GM18526 (cell line): Measurements from ENCODE around the gene MAN1B1.
A peak's percentile ranks its signal among the peaks of the same experiment; 100 is the strongest.

ENCODE experiments used
- POLR2A ChIP-seq: IDR thresholded peaks from 3 replicates; pipeline ENCODE4 v1.6.1; 2011; ENCODE audit not compliant: insufficient read length; ENCODE audit errors: extremely low read depth

Gene MAN1B1

DNA sequence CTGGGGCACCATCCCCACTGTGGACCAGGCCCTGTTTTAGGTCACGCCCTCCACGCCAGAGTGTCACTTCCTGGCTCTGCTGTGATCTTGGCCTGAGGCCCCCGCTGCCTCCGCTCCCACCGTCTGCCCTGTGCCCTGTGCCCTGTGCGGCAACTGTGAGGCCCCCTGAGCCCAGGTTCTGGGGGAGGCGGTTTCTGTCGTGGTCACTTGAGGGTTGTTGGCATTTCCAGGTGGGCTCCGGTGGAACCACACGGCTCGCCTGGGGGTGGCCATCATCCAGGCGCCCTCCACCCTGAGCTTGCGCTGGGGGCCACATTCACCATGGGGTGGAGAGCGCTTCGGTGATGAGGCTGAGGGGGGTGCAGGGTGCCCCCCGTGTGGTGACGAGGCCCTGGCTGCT is 21.2 kb downstream of the MAN1B1 start:
- no peak for TF ChIP-seq POLR2A

DNA sequence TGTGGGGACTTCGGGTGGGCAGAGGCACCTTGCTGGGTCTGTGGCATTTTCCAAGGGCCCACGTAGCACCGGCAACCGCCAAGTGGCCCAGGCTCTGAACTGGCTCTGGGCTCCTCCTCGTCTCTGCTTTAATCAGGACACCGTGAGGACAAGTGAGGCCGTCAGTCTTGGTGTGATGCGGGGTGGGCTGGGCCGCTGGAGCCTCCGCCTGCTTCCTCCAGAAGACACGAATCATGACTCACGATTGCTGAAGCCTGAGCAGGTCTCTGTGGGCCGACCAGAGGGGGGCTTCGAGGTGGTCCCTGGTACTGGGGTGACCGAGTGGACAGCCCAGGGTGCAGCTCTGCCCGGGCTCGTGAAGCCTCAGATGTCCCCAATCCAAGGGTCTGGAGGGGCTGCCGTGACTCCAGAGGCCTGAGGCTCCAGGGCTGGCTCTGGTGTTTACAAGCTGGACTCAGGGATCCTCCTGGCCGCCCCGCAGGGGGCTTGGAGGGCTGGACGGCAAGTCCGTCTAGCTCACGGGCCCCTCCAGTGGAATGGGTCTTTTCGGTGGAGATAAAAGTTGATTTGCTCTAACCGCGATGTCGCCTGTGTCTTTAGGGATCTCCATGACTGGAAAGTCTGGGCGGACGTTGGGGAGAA is 21.9 kb downstream of the MAN1B1 start:
- TF ChIP-seq POLR2A = no peak

DNA sequence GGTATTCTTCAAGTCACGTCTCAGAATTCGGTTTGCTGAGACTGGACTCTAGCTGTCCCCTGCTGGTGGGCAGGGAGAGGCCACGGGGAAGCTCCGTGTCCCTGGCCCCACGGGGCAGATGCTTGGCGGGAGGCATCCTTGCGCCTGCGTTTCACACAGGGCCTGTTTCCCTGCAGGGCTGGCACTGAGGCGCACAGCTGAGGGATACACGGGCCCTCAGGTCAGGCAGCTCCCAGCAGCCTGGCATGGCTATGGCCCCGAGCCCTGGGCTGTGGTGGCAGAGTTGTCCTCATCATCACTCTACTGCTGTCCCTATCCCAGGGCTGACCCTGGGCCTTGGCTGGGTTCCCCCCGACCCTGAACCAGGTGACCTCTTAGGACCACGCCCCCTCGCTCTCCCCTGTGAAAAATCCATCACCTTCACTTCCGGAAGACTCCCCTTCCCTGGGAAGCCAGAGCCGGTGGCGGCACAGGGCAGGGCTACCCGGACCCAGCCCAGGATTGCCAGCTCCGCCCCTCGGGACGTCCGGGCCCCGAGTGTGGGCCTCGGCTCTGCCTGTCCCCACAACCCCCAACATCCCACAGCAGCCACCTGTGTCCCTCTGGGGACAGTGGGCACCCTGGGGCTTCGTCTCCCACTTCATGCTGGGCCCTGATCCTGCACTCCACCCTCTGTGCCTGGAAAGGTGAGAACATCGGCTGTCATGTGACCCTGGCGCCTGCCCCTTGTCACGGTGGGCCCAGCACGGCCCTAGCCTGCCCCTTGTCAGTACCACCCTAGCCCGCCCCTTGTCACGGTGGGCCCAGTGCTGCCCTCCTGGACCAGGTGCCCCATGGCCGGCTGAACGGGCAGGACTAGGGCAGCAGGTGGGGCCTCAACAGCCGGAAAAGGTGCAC is 22.7 kb downstream of the MAN1B1 start:
- no peak for TF ChIP-seq POLR2A

DNA sequence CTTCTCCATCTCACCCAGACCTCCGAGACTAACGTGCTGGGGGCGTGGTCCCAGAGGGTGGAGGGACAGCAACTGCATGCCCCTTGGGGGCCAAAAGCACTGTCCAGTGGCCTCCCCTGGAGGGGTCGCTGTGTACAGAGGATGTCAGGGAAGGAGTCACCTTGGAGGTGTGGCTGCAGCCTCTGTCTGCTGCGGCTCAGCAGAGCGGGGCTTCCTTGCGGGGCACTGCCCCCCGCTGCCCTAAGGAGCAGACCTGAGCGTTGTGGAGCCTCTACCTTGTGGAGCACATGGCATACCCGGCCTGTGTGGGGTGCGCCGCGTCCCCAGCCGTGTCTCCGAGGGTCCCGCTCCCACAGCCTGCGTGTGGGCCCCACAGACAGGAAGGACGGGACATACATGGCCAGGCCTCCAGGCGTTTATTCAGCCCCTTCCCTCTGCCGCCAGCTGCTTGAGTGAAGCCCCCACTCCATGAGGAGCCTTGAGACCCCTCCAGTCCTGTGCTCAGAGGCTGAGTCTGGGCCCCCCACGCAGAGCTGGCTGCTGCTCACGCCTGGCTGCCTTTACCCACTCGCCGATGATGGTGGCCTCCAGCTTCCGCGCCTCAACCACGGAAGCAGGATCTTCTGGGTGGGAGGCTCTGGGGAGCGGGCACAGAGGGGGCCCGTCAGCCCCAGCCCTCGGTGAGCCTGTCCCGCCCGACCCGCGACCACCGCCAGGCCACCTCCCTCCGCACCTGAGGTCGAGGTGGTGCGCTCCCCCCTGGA is 23.5 kb downstream of the MAN1B1 start:
- TF ChIP-seq POLR2A = no peak

DNA sequence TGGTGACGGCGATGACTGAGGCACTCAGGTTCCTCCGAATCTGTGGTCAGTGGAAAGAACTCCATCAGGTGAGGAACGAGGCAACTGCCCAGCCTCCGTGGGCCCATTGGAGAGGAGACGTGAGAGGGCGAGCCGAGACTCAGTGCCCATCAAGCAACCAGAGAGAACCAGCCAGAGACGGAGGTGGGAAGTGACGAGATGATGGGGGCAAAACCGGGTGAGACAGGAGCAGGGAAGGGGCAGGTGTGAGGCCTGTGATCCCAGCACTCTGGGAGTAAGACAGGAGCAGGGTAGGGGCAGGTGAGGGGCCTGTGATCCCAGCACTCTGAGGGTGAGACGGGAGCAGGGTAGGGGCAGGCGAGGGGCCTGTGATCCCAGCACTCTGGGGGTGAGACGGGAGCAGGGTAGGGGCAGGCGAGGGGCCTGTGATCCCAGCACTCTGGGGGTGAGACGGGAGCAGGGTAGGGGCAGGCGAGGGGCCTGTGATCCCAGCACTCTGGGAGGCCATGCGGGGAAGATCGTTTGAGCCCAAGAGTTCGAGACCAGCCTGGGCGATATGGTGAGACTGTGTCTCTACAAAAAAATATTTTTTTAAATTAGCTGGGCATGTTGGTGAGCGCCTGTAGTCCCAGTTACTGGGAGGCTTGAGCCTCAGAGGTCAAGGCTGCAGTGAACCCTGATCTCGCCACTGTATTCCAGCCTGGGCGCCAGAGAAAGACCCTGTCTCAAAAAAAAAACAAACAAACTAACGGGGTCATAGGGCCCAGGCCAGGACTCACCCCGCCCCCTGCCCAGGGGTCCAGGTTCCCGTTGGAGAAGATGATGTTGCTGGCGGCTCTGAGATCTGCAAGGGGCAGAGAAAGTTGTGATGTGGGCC is 24.4 kb downstream of the MAN1B1 start:
- no peak for TF ChIP-seq POLR2A

DNA sequence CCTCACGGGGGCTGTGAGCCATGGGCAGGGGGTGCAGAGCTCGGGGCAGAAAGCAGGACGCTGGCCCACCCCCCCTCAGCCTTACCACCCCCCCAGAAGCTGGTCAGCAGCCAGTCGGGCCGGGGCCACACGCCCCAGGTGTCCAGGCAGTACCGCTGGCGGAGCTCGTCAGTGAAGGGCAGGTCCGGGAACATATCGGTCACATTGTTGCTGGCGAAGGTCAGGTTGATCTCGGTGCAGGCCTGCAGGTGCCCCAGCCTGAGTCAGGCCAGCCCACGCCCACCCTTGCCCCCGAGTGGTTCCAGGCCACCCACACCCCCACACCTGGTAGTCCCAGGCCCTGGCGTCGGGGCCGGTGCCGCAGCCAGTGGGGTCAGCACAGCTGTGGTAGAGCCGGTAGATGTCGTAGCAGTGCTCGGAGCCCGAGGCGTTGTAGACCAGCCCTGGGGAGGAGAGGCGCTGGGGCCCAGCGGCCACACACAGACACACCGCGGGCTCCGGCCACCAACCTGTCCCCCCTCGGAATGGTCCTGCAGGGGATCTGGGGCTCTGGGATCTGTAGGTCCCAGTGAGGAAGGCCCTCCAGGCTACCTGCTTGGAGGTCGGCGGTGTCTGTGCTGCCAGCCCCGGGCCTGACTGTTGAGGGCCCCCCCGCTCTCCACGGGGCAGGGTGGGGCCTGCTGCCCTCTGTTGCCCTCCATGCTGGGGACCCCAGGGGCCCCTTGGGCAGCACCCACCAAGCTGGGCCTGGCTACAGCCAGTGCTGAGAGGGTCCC is 25.2 kb downstream of the MAN1B1 start:
- TF ChIP-seq POLR2A = no peak

DNA sequence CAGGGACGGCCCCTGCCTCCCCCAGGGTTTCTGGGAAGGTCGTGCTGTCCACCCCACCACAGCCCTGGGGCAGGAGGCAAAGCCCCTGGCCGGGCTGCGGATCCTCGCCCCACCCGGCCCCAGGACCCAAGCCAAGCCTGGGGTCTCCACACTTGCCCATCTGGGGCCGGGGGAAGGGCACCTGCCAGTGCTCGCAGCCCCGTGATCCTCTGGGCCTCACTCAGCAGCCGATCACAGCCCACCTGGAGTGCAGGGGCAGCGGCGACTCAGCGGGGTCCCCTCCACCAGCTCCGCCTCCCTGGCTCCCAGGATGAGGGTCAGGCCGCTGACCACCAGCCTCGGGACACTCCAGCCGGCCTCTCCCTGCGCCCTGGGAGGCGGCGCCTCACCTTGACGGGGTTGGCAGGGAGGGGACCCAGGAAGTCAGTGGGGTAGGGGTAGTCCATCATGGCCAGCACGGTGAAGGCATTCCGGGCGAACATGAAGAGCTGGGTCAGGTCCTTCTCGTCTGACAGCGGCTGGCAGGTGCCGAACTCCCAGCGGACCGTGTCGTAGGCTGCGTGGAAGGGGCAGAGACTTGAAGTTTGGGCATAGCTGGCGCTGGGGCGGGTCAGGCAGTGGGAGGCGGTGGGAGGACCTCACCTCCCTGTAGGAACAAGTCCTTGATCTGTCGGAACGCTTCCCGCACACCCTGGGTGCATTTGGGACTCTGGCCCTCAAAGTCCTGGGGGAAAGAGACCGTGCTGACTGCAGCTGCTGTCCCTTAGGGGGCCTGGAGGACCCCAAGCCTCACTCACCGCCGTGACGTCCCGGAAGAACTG is 26.0 kb downstream of the MAN1B1 start:
- TF ChIP-seq POLR2A = no peak

DNA sequence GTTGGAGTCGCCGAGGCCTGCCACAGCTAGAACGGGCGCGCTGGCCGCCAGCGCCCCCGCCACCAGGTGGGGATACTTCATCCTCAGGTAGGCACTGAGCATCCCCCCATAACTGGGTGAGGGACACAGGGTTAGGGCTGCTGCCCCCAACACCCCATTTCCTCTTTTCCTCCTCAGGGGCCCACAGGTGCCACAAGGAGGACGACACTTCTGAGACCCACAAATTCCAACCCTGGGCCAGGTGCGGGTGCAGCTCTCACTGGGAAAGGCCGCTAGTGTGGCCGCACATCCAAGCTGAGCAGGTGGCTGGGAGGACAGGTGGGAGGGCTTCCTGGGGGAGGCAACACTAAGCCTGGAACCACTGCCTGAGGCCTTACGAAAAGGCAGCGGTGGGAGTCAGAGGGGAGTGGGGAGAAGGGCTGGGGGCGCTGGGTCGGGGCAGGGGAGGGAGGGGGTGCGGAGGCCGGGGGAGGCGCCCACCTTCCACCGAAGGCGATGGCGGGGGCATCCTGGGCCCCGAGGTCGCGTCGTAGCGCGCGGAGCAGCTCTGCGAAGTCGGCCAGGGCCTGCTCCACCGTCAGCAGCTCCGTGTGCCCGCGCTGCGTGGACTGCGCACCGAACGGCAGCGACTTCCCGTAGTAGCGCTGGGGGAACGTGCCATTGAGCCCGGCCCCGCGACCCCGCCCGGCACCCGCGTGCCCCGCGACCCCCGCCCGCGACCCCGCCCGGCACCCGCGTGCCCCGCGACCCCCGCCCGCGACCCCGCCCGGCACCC is 26.8 kb downstream of the MAN1B1 start:
- no peak for TF ChIP-seq POLR2A

DNA sequence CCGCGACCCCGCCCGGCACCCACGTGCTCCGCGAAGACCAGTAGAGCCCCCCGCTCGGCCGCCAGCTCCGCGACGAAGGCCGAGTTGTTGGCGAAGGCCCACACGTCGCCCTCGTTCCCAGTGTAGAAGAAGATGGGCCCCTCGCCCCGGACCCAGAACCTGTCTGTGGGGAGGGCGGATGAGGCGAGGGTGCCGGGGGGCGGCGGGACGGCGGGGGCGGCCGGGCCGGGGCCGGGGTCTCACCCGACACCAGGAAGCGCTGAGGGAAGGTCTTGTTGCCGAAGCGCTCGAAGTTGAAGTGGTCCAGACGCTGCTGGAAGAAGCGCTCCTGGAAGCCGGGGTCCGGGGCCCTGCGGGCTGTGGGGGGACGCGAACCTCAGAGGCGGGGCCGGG is 27.4 kb downstream of the MAN1B1 start:
- no peak for TF ChIP-seq POLR2A

DNA sequence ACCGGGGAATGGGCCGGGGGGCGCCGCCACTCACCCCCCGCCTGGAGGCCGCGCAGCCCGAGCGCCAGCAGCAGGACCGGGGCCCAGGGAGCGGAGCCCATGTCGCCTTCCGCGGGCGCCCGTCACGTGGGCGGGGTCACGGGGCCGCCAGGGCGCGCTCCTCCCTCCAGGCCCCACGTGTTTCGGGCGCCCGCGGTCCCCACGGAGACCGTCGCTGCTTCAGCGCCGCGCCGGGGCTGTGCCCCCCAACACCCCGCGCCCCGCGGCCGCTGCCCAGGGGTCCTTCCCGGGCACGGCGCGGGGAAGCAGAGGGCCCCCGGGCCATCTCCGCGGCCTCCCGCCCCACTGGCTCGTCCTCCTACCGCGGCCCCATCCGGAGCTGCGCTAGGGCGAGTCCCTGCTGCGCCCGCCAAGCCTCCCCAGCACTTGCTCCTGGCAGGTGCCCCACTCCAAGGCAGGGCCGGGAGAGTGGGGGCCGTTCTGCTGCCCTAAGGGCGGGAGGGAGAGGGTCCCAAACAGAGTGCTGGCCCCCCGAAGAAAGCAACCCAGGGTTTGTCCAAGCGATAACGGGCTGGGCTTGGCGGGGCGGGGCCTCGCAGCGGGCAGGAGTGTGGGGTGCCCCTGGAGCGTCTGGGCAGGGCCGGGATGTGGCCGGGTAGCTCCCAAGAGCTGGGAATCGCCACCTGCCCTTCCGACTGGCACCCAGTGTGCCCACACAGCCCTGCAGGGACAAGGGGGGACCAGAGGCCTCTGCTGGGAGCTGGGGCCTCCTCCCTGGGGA is 28.0 kb downstream of the MAN1B1 start, which contains the start of gene DPP7:
Gene DPP7, minus strand, starts transcription at position 121 of the 781 bp plus-strand sequence. Its CDS starts 20 bp downstream, at position 101.
- TF ChIP-seq POLR2A = peak; percentile 82

DNA sequence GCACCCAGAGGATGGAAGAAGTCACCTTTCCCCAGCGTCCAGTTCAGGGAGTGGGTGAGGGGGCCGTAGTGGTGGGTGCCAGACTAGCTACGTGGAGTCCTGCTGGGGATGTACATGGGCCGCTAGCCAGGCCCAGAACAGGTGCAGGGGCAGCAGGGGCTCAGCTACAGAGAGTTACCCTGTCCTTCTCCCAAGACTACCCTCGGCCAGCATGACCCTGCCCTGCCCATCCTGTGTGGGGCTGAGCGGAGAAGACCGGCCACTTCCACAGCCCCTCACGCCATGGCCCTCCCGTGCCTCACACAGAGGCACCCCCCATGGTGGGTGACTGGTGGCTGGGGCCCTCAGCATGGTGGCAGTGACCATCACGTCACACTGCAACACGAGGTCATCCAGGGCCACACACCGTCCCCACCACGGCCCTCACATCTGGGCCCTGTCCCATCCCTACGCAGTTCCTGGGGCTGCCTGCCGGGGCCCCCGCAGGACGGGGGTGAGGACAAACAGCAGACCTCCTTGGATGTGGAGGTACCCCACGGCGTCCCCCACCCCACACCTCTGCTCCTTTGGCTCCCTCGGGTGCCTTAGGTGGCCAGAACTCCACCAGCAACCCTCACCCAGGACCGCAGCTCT is 28.7 kb downstream of the MAN1B1 start:
- TF ChIP-seq POLR2A = no peak
